Gastrocnemius medialis (tissue), 4 donors: Measurements from ENCODE around the gene SDC3. TPM values are rescaled to one million over a fixed set of nuclear protein-coding genes. Genes with fewer than 3 reads are reported as not detected.
"Not testable (repeated sequence)": the region's sequence is repeated elsewhere in the genome, so short reads cannot be mapped to it uniquely, and the experiment has no call there.

Experiments used
- ATAC-seq, 2 donors: fragments of 150-250 bp; one replicate each; pipeline ENCODE4 v1.9.1; 2016
- DNase-seq, 2 donors: peaks; one replicate each; pipeline ENCODE4 v3.0.0-alpha.2; 2019
- H3K27ac ChIP-seq, 4 donors: fragments of 200-600 bp; sonication (generic); 1 replicate in 1 of 4; 2 replicates in 3 of 4; pipeline ENCODE4 v1.5.1; 2016 to 2018; ENCODE audit warnings: mild to moderate bottlenecking in 2 of 4, moderate library complexity in 1 of 4
- H3K27me3 ChIP-seq, 3 donors: fragments of 200-600 bp; sonication (generic) in 2 of 3; 1 replicate in 1 of 3; 2 replicates in 2 of 3; pipeline versions ENCODE4 v1.5.1 to v1.6.0; 2016 to 2019; ENCODE audit warnings: mild to moderate bottlenecking in 1 of 3, moderate library complexity in 1 of 3
- H3K36me3 ChIP-seq, 2 donors: fragments of 200-600 bp; sonication (generic) in 1 of 2; one replicate each; pipeline ENCODE4 v1.5.1; 2017 to 2018
- H3K4me1 ChIP-seq, 2 donors: fragments of 200-600 bp; sonication (generic) in 1 of 2; one replicate each; pipeline ENCODE4 v1.5.1; 2016 to 2017; ENCODE audit warnings: mild to moderate bottlenecking in 2 of 2
- H3K4me3 ChIP-seq, 4 donors: fragments of 200-600 bp; sonication (generic) in 3 of 4; 1 replicate in 1 of 4; 2 replicates in 3 of 4; pipeline ENCODE4 v1.5.1; 2016 to 2019; ENCODE audit warnings: mild to moderate bottlenecking in 2 of 4
- H3K9me3 ChIP-seq, 3 donors: fragments of 200-600 bp; sonication (generic) in 2 of 3; 1 replicate in 1 of 3; 2 replicates in 2 of 3; pipeline ENCODE4 v1.5.1; 2016 to 2019
- CTCF ChIP-seq, 5 experiments: fragments of 450-650 bp in 3 of 5; fragments of 200-600 bp in 2 of 5; sonication (generic) in 2 of 5; IDR thresholded peaks in 4 of 5; conservative IDR thresholded peaks in 1 of 5; 1 replicate in 4 of 5; 2 replicates in 1 of 5; pipeline ENCODE4 v1.5.1; 2016 to 2019; ENCODE audit warnings: antibody characterized with exemption in 5 of 5, mild to moderate bottlenecking in 3 of 5, moderate library complexity in 3 of 5
- POLR2A ChIP-seq, 2 donors: fragments of 450-650 bp; IDR thresholded peaks; one replicate each; pipeline ENCODE4 v1.6.1; 2017; ENCODE audit warnings: antibody characterized with exemption in 2 of 2, mild to moderate bottlenecking in 2 of 2, moderate library complexity in 2 of 2
- in situ Hi-C, 4 donors: fragments of 200-750 bp; cut with MboI; loops; one replicate each; pipeline versions ENCODE4 v1.15.0 to v1.8.0; 2017; ENCODE audit warnings: low sequenced_read_pairs in 4 of 4
- intact Hi-C: fragments of 100-400 bp; cut with DNase I; formaldehyde crosslinking; loops from one replicate; pipeline ENCODE4 v1.15.1; 2023; ENCODE audit warnings: low total_unique reads
- total RNA-seq, 4 donors: library from RNA; depleted of rRNA; stranded (reverse); fragments of >200 nt; gene quantifications; one replicate each; pipeline versions ENCODE4 v1.1.0 to v1.2.3, GENCODE V29; 2016

The SDC3 gene
- total RNA-seq, 4 donors from 2014 or later: 2.7 to 5.6 (median 3.0) TPM

- ATAC-seq (no peak), DNase-seq (no peak)
- no peaks in the 10 kb centered on the region for H3K9me3 ChIP-seq
- no peak overlapping the region for H3K4me3 ChIP-seq
- H3K27ac ChIP-seq: no peak overlapping the region
- TF ChIP-seq CTCF (IDR thresholded peaks at IDR 0.05 in 4 of 5, conservative IDR thresholded peaks at IDR 0.05 in 1 of 5): no peak
- TF ChIP-seq POLR2A (IDR thresholded peaks at IDR 0.05): no peak
- intact Hi-C loops: no loop called here
- H3K36me3 ChIP-seq: peaks cover 4 to 72% of the 10 kb centered on the region in 2 donors
- H3K27me3 ChIP-seq: no peaks in the 10 kb centered on the region
- in situ Hi-C loops: no loop called here
- H3K4me1 ChIP-seq: peaks cover 0 to 2% of the 10 kb centered on the region in 2 donors
Observed at GRCh38 chr1:30952098-30952497, 43.5 kb upstream of the SDC3 start.

GRCh38 chr1:30950700-30951099 is 42.1 kb upstream of the SDC3 start:
- no peak for TF ChIP-seq POLR2A (IDR thresholded peaks at IDR 0.05)
- no peak for TF ChIP-seq CTCF (IDR thresholded peaks at IDR 0.05 in 4 of 5, conservative IDR thresholded peaks at IDR 0.05 in 1 of 5)
- ATAC-seq: no peak
- no peak overlapping the region for H3K4me3 ChIP-seq
- H3K4me1 ChIP-seq: no peaks in the 10 kb centered on the region
- peaks cover 4 to 74% of the 10 kb centered on the region in 2 donors for H3K36me3 ChIP-seq
- in situ Hi-C loops: no loop called here
- no peak for DNase-seq
- no peaks in the 10 kb centered on the region for H3K27me3 ChIP-seq
- no peak overlapping the region for H3K27ac ChIP-seq
- intact Hi-C loops: no loop called here
- H3K9me3 ChIP-seq: no peaks in the 10 kb centered on the region

GRCh38 chr1:30950053-30950452 is 41.5 kb upstream of the SDC3 start:
- no peaks in the 10 kb centered on the region for H3K27me3 ChIP-seq
- peaks cover 4 to 81% of the 10 kb centered on the region in 2 donors for H3K36me3 ChIP-seq
- intact Hi-C loops: no loop called here
- in situ Hi-C loops: no loop called here
- DNase-seq (no peak), ATAC-seq (no peak)
- TF ChIP-seq POLR2A (IDR thresholded peaks at IDR 0.05): no peak
- TF ChIP-seq CTCF (IDR thresholded peaks at IDR 0.05 in 4 of 5, conservative IDR thresholded peaks at IDR 0.05 in 1 of 5): no peak
- no peaks in the 10 kb centered on the region for H3K9me3 ChIP-seq
- H3K4me1 ChIP-seq: no peaks in the 10 kb centered on the region
- H3K4me3 ChIP-seq: no peak overlapping the region
- H3K27ac ChIP-seq: no peak overlapping the region

- H3K27ac ChIP-seq, in situ Hi-C loops, H3K4me1 ChIP-seq, intact Hi-C loops, DNase-seq, H3K27me3 ChIP-seq, H3K4me3 ChIP-seq, H3K9me3 ChIP-seq, ATAC-seq: not testable (repeated sequence)
- peaks cover 4 to 77% of the 10 kb centered on the region in 2 donors for H3K36me3 ChIP-seq
Observed at GRCh38 chr1:30949487-30949838, 40.9 kb upstream of the SDC3 start.

- intact Hi-C loops, ATAC-seq: not testable (repeated sequence)
Observed at GRCh38 chr1:30948813-30949486, 40.4 kb upstream of the SDC3 start.

GRCh38 chr1:30948278-30948677 is 39.7 kb upstream of the SDC3 start:
- Histone ChIP-seq H3K27me3 (no peaks in the 10 kb centered on the region), H3K4me1 (no peaks in the 10 kb centered on the region), H3K4me3 (no peak overlapping the region), H3K36me3 (peaks cover 4 to 65% of the 10 kb centered on the region in 2 donors), H3K27ac (no peak overlapping the region), H3K9me3 (no peaks in the 10 kb centered on the region)
- intact Hi-C loops (no loop called here), in situ Hi-C loops (no loop called here)
- DNase-seq: no peak
- no peak for TF ChIP-seq POLR2A (IDR thresholded peaks at IDR 0.05)
- TF ChIP-seq CTCF (IDR thresholded peaks at IDR 0.05 in 4 of 5, conservative IDR thresholded peaks at IDR 0.05 in 1 of 5): no peak
- ATAC-seq: no peak

More at GRCh38 chr1:30948813-30949486, 40.4 kb upstream of the SDC3 start:
- H3K4me3 ChIP-seq, H3K27ac ChIP-seq, H3K27me3 ChIP-seq, H3K4me1 ChIP-seq, in situ Hi-C loops, DNase-seq, H3K9me3 ChIP-seq: not testable (repeated sequence)
- H3K36me3 ChIP-seq: peaks cover 4 to 72% of the 10 kb centered on the region in 2 donors
